HepG2 (cell line): ENCODE data around the gene LINGO1. TPM values are rescaled to one million over a fixed set of nuclear protein-coding genes. Genes with fewer than 3 reads are reported as not detected.

Experiments used
- ATAC-seq: fragments of 200-7000 bp; cut with Tn5 transposase; 3 replicates; pipeline ENCODE4 v1.9.1; 2020; ENCODE audit warnings: mild to moderate bottlenecking, moderate library complexity
- BruUV-seq: library from RNA; stranded (reverse); fragments of 400-500 nt; replicated peaks from 2 replicates; lab custom pipeline; 2021; lab: Mats Ljungman, UMichigan
- CTCF ChIA-PET: fragments of 300-600 bp; formaldehyde crosslinking; extraction: SDS; loops from one replicate; lab custom pipeline; 2021; ENCODE audit warnings: low total read pairs, inconsistent platforms, low intra/inter-chr PET ratio; lab: Yijun Ruan, JAX
- POLR2A ChIA-PET: fragments of 350-600 bp; sonication (Branson Sonifier 250); formaldehyde crosslinking; loops from one replicate; lab custom pipeline; 2020; ENCODE audit warnings: antibody characterized with exemption, inconsistent platforms; lab: Yijun Ruan, JAX
- DNase-seq: peaks from one replicate; pipeline ENCODE4 v3.0.0-alpha.2; 2015; ENCODE audit warnings: low spot score
- FAIRE-seq: peaks from 3 replicates; lab custom pipeline; 2011; peaks lifted over from hg19 to GRCh38; lab: Jason Lieb, UNC
- H2AFZ ChIP-seq: one replicate; pipeline ENCODE4 v1.6.1; 2011; ENCODE audit warnings: low read length, inconsistent platforms
- H3K27ac ChIP-seq: fragments of 300-600 bp; 3 replicates; pipeline ENCODE4 v1.8.0; 2011; ENCODE audit warnings: mixed run types, mild to moderate bottlenecking, mixed read lengths, low read length, inconsistent platforms; ENCODE audit not compliant: insufficient read depth; ENCODE audit errors: extremely low read length
- H3K27me3 ChIP-seq, 2 experiments: fragments of 200-600 bp in 1 of 2; 2 replicates in 1 of 2; 3 replicates in 1 of 2; pipeline versions ENCODE4 v1.6.0 to v1.8.0; 2011; ENCODE audit warnings: low read length in 2 of 2, mild to moderate bottlenecking in 2 of 2, moderate library complexity in 2 of 2, inconsistent platforms in 1 of 2; ENCODE audit not compliant: insufficient read depth in 2 of 2, control insufficient read depth in 1 of 2
- H3K36me3 ChIP-seq, 2 experiments: fragments of 200-600 bp in 1 of 2; replicated peaks in 1 of 2; 2 replicates in 1 of 2; 3 replicates in 1 of 2; pipeline versions ENCODE4 v1.5.1 to v1.8.0; 2011; ENCODE audit warnings: low read length in 2 of 2, inconsistent platforms in 1 of 2; ENCODE audit not compliant: insufficient read depth in 2 of 2, control insufficient read depth in 1 of 2
- H3K4me1 ChIP-seq: 2 replicates; pipeline ENCODE4 v1.5.1; 2012; ENCODE audit warnings: low read length, inconsistent platforms; ENCODE audit not compliant: insufficient read depth
- H3K4me2 ChIP-seq: 2 replicates; pipeline ENCODE4 v1.6.0; 2011; ENCODE audit warnings: low read depth, low read length, inconsistent platforms
- H3K4me3 ChIP-seq, 3 experiments: fragments of 200-600 bp in 1 of 3; sonication (generic), shearing (Covaris generic) in 1 of 3; replicated peaks in 1 of 3; 2 replicates each; pipeline ENCODE4 v1.5.1; 2011 to 2016; ENCODE audit warnings: low read length in 3 of 3, inconsistent platforms in 2 of 3, low read depth in 2 of 3, mild to moderate bottlenecking in 2 of 3, control low read depth in 1 of 3, mixed read lengths in 1 of 3; ENCODE audit not compliant: insufficient read depth in 1 of 3
- H3K79me2 ChIP-seq: one replicate; pipeline ENCODE4 v1.6.1; 2011; ENCODE audit warnings: low read length, inconsistent platforms; ENCODE audit not compliant: insufficient read depth
- H3K9ac ChIP-seq: 2 replicates; pipeline ENCODE4 v1.6.0; 2011; ENCODE audit warnings: mild to moderate bottlenecking, low read depth, low read length, inconsistent platforms; ENCODE audit not compliant: insufficient read depth
- H3K9me3 ChIP-seq: 2 replicates; pipeline ENCODE4 v1.5.1; 2012; ENCODE audit warnings: mild to moderate bottlenecking, low read length
- H4K20me1 ChIP-seq: 2 replicates; pipeline ENCODE4 v1.6.0; 2011; ENCODE audit warnings: inconsistent platforms, mild to moderate bottlenecking, low read length, moderate library complexity; ENCODE audit not compliant: insufficient read depth
- CHD4 ChIP-seq: fragments of 200-600 bp; sonication (generic); IDR thresholded peaks from 2 replicates; pipeline ENCODE4 v1.7.0; 2017; ENCODE audit warnings: mild to moderate bottlenecking, low read length, borderline replicate concordance
- MED1 ChIP-seq: sonication (generic); formaldehyde crosslinking; IDR thresholded peaks from 2 replicates; pipeline ENCODE4 v1.4.0; 2020; ENCODE audit warnings: missing genetic modification reagents
- SYNCRIP ChIP-seq: fragments of 200-400 bp; formaldehyde crosslinking; IDR thresholded peaks from 2 replicates; pipeline ENCODE4 v1.6.1; 2018; ENCODE audit warnings: mild to moderate bottlenecking, low read depth, low read length; ENCODE audit not compliant: insufficient read depth
- ZFAT ChIP-seq: sonication (generic); formaldehyde crosslinking; conservative IDR thresholded peaks from 2 replicates; pipeline ENCODE4 v1.8.1; 2023; ENCODE audit warnings: missing genetic modification reagents, inconsistent platforms
- ZNF317 ChIP-seq: sonication (generic); formaldehyde crosslinking; IDR thresholded peaks from 2 replicates; pipeline ENCODE4 v1.5.0; 2020; ENCODE audit warnings: mild to moderate bottlenecking, missing genetic modification reagents
- ZNF318 ChIP-seq: sonication (generic); formaldehyde crosslinking; IDR thresholded peaks from 2 replicates; pipeline ENCODE4 v1.4.0; 2020; ENCODE audit warnings: mild to moderate bottlenecking, missing genetic modification reagents
- ZNF589 ChIP-seq: sonication (generic); formaldehyde crosslinking; conservative IDR thresholded peaks from 2 replicates; pipeline ENCODE4 v1.8.0; 2022; ENCODE audit warnings: mild to moderate bottlenecking, moderate library complexity, missing genetic modification reagents
- WGBS: methylation state at CpG from one replicate; pipeline ENCODE4 v1.1.6; 2017; ENCODE audit warnings: low lambda C conversion rate; 5-methylcytosine and 5-hydroxymethylcytosine counted together
- in situ Hi-C: cut with HindIII; loops from 2 replicates; pipeline ENCODE4 v1.10.0; 2017; ENCODE audit warnings: low pct_unique_long_range_greater_than_20kb; ENCODE audit not compliant: extremely low pct_ligation_motif_present
- intact Hi-C: fragments of 100-400 bp; cut with micrococcal nuclease; formaldehyde crosslinking; loops from one replicate; pipeline ENCODE4 v1.10.0; 2022; ENCODE audit not compliant: unreplicated experiment
- polyA plus RNA-seq, 8 experiments: library from polyadenylated mRNA; depleted of rRNA in 3 of 8; stranded (reverse) in 7 of 8; unstranded in 1 of 8; fragments of >200 nt; fragmentation: Illumina TruSeq in 4 of 8; extraction: Trizol in 4 of 8; gene quantifications; 2 replicates each; pipeline versions ENCODE4 v1.2.1 to v1.2.3, GENCODE V29; 2011 to 2016; ENCODE audit warnings: low read depth in 4 of 8, missing spikeins in 1 of 8, mixed read lengths in 1 of 8; ENCODE audit not compliant: insufficient read depth in 1 of 8
- total RNA-seq, 5 experiments: library from RNA; depleted of rRNA; stranded (reverse); fragments of >200 nt; fragmentation: Illumina TruSeq; extraction: Trizol; gene quantifications; 2 replicates each; pipeline ENCODE4 v1.2.3, GENCODE V29; 2016; ENCODE audit warnings: low read depth in 1 of 5
- TF ChIP-seq, protein P1 (sequence below): sonication (generic); formaldehyde crosslinking; IDR thresholded peaks from 2 replicates; pipeline ENCODE4 v1.5.1; 2020; ENCODE audit warnings: missing genetic modification reagents, mild to moderate bottlenecking, borderline replicate concordance

Gene LINGO1
- total and polyA plus RNA-seq, 2 of the 13 experiments (the other 11 are each of a cell fraction or from before 2014, with no cell fraction given), result 0.07 TPM; not detected in 1

- Histone ChIP-seq H3K4me1 (peaks cover 35% of the 10 kb centered on the region), H3K27me3 (peaks cover 0 to 24% of the 10 kb centered on the region in 2 experiments; a peak in 4 of 5 replicates), H3K4me2 (no peak overlapping the region), H2AFZ (no peak overlapping the region), H3K9ac (no peak overlapping the region), H3K4me3 (no peak overlapping the region), H3K9me3 (no peaks in the 10 kb centered on the region), H4K20me1 (no peaks in the 10 kb centered on the region), H3K36me3 (no peaks in the 10 kb centered on the region), H3K79me2 (no peaks in the 10 kb centered on the region), H3K27ac (no peak overlapping the region)
- no TSS peak for BruUV-seq
- in situ Hi-C loops, result loop anchor here (25.0 kb wide), 1 partner anchor 172 kb away; no protein-coding TSS in a partner anchor
- ChIA-PET CTCF (no interaction called here), POLR2A (no interaction called here)
- TF ChIP-seq ZNF589 (CRISPR knock-in tag), result no peak
- no peak for TF ChIP-seq ZNF318 (CRISPR knock-in tag)
- no peak for TF ChIP-seq SYNCRIP
- TF ChIP-seq, protein P1, sequence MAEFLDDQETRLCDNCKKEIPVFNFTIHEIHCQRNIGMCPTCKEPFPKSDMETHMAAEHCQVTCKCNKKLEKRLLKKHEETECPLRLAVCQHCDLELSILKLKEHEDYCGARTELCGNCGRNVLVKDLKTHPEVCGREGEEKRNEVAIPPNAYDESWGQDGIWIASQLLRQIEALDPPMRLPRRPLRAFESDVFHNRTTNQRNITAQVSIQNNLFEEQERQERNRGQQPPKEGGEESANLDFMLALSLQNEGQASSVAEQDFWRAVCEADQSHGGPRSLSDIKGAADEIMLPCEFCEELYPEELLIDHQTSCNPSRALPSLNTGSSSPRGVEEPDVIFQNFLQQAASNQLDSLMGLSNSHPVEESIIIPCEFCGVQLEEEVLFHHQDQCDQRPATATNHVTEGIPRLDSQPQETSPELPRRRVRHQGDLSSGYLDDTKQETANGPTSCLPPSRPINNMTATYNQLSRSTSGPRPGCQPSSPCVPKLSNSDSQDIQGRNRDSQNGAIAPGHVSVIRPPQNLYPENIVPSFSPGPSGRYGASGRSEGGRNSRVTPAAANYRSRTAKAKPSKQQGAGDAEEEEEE, result no peak
- no peak for TF ChIP-seq CHD4
- no peak for TF ChIP-seq ZNF317 (CRISPR knock-in tag)
- TF ChIP-seq MED1 (CRISPR knock-in tag), result no peak
- TF ChIP-seq ZFAT, result no peak
- no peak for FAIRE-seq
- DNase-seq, result no peak
- intact Hi-C loops, result no loop called here
- WGBS, result 44% methylated on average over 2 of the region's 2 CpGs
- ATAC-seq, result no peak
Measured at GRCh38 chr15:77640615-77641014, 7.9 kb upstream of the LINGO1 start.
